Stimulated activated naive B cell treated with anti-CD40 and anti-IgM and Interleukin-4, amounts not matched to agents 10 μg/mL and 1 μg/mL and 100 μg/mL, for 72 hours (primary cell): ENCODE results near the gene COL5A1.

Source experiments
- ATAC-seq, 2 donors: fragments of 150-1000 bp; cut with Tn5 transposase; replicated peaks; 2 replicates each; pipeline ENCODE4 v1.10.0; 2021; ENCODE audit warnings: moderate library complexity in 1 of 2
- DNase-seq: peaks from one replicate; pipeline ENCODE4 v3.0.0; 2021
- H3K27ac Mint-ChIP-seq: one replicate; pipeline ENCODE4 v1.8.0; 2022; ENCODE audit warnings: mild to moderate bottlenecking, mixed read lengths
- H3K27me3 Mint-ChIP-seq, 2 donors: one replicate each; pipeline ENCODE4 v1.8.0; 2022; ENCODE audit warnings: mixed read lengths in 2 of 2
- H3K36me3 Mint-ChIP-seq, 2 donors: one replicate each; pipeline ENCODE4 v1.8.0; 2022; ENCODE audit warnings: mixed read lengths in 2 of 2, mild to moderate bottlenecking in 1 of 2
- H3K4me1 Mint-ChIP-seq, 2 donors: one replicate each; pipeline ENCODE4 v1.8.0; 2022; ENCODE audit warnings: mixed read lengths in 2 of 2, mild to moderate bottlenecking in 1 of 2
- H3K4me3 Mint-ChIP-seq, 2 donors: one replicate each; pipeline ENCODE4 v1.8.0; 2022; ENCODE audit warnings: mild to moderate bottlenecking in 2 of 2, mixed read lengths in 2 of 2, moderate library complexity in 1 of 2
- H3K9me3 Mint-ChIP-seq, 2 donors: one replicate each; pipeline ENCODE4 v1.8.0; 2022; ENCODE audit warnings: mixed read lengths in 2 of 2, mild to moderate bottlenecking in 1 of 2

The COL5A1 gene

DNA sequence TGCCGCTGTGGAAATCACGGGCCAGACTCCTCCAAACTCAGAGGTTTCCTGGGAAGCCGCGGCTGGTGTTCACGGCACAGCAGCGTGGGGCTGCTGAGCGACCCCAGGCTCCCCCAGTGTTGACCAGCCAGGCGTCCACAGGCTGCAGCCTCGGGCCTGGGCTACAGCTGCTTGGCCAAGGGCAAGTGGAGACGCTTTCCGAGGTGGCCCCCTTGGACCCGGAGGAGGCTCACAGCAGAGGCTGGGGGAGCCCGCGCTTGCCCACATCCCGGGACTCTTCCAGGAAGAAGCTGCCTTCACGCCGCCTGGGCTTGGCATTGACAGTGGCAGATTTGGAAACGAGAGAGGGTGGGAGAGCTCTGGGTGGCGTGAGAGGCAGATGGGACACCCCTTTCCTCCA is 186.0 kb downstream of the COL5A1 start:
- no peak overlapping the region for H3K27ac Mint-ChIP-seq
- H3K36me3 Mint-ChIP-seq, result no peaks in the 10 kb centered on the region
- no peaks in the 10 kb centered on the region for H3K27me3 Mint-ChIP-seq
- DNase-seq, result no peak
- no peaks in the 10 kb centered on the region for H3K9me3 Mint-ChIP-seq
- H3K4me1 Mint-ChIP-seq, result no peaks in the 10 kb centered on the region
- no peak overlapping the region for H3K4me3 Mint-ChIP-seq
- ATAC-seq, result no peak

GRCh38 chr9:134827993-134828392 is 186.4 kb downstream of the COL5A1 start:
- H3K4me3 Mint-ChIP-seq, result no peak overlapping the region
- H3K4me1 Mint-ChIP-seq, result no peaks in the 10 kb centered on the region
- no peaks in the 10 kb centered on the region for H3K9me3 Mint-ChIP-seq
- H3K36me3 Mint-ChIP-seq, result no peaks in the 10 kb centered on the region
- H3K27ac Mint-ChIP-seq, result no peak overlapping the region
- DNase-seq (no peak), ATAC-seq (no peak)
- H3K27me3 Mint-ChIP-seq, result no peaks in the 10 kb centered on the region

- Mint-ChIP-seq H3K27me3 (no peaks in the 10 kb centered on the region), H3K4me1 (no peaks in the 10 kb centered on the region), H3K9me3 (no peaks in the 10 kb centered on the region), H3K36me3 (no peaks in the 10 kb centered on the region), H3K4me3 (no peak overlapping the region), H3K27ac (no peak overlapping the region)
- ATAC-seq, result no peak
- DNase-seq, result no peak
Observed at GRCh38 chr9:134828892-134829291, 187.3 kb downstream of the COL5A1 start.

- DNase-seq (no peak), ATAC-seq (no peak)
- no peaks in the 10 kb centered on the region for H3K36me3 Mint-ChIP-seq
- H3K4me3 Mint-ChIP-seq, result no peak overlapping the region
- H3K4me1 Mint-ChIP-seq, result no peaks in the 10 kb centered on the region
- no peak overlapping the region for H3K27ac Mint-ChIP-seq
- H3K27me3 Mint-ChIP-seq, result no peaks in the 10 kb centered on the region
- no peaks in the 10 kb centered on the region for H3K9me3 Mint-ChIP-seq
Observed at GRCh38 chr9:134829356-134829937, 187.8 kb downstream of the COL5A1 start.

DNA sequence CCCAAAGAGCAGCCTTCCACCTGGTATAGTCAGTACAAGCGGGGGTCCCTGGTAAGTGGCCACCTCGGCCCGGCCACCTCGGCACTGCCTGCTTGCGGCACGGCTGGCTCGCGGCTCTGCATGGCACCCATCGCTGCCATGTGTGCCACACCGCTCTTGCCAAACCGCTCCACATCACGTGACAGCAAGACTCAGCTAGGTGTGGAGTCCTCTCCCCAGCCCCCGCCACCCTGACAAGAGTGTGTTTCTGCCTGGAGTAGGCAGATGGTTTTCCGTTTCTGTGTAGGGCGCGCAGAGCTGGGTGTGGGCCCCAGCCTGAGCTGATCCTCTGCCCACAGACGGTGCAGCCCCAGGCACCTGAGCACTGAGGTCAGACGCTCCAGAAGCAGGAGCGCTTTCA is 188.5 kb downstream of the COL5A1 start:
- Mint-ChIP-seq H3K27ac (no peak overlapping the region), H3K4me3 (no peak overlapping the region), H3K9me3 (no peaks in the 10 kb centered on the region), H3K36me3 (no peaks in the 10 kb centered on the region), H3K27me3 (no peaks in the 10 kb centered on the region), H3K4me1 (no peaks in the 10 kb centered on the region)
- ATAC-seq (no peak), DNase-seq (no peak)

- Mint-ChIP-seq H3K27ac (no peak overlapping the region), H3K36me3 (no peaks in the 10 kb centered on the region), H3K4me1 (no peaks in the 10 kb centered on the region), H3K27me3 (no peaks in the 10 kb centered on the region), H3K4me3 (no peak overlapping the region), H3K9me3 (no peaks in the 10 kb centered on the region)
- DNase-seq (no peak), ATAC-seq (no peak)
Observed at GRCh38 chr9:134830926-134831720, 189.5 kb downstream of the COL5A1 start.

DNA sequence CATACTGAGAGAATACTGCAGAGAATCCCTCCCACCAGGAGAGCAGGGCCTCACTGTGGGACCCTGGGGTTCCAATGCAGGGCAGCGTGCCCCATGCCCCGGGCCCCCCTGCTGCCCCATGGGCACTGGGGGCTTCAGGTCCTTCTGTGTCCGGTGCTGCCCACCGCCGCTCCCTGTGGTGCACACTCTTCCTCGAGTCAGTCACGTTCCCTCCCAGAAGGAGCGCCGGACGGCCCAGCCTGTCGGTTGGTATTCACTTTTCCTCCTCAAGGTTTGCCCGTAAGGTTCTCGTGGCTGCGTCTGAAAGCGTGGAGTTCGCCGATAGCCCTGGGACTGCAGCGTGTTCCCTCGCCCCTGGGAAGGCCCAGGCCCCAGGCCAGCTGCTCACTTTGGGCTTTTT is 190.9 kb downstream of the COL5A1 start:
- DNase-seq (no peak), ATAC-seq (no peak)
- no peaks in the 10 kb centered on the region for H3K9me3 Mint-ChIP-seq
- H3K27ac Mint-ChIP-seq, result no peak overlapping the region
- no peaks in the 10 kb centered on the region for H3K4me1 Mint-ChIP-seq
- no peaks in the 10 kb centered on the region for H3K27me3 Mint-ChIP-seq
- H3K4me3 Mint-ChIP-seq, result no peak overlapping the region
- H3K36me3 Mint-ChIP-seq, result no peaks in the 10 kb centered on the region

GRCh38 chr9:134833294-134833880 is 191.8 kb downstream of the COL5A1 start:
- Mint-ChIP-seq H3K27ac (no peak overlapping the region), H3K27me3 (no peaks in the 10 kb centered on the region), H3K9me3 (no peaks in the 10 kb centered on the region), H3K4me1 (no peaks in the 10 kb centered on the region), H3K4me3 (no peak overlapping the region), H3K36me3 (no peaks in the 10 kb centered on the region)
- DNase-seq (no peak), ATAC-seq (no peak)

DNA sequence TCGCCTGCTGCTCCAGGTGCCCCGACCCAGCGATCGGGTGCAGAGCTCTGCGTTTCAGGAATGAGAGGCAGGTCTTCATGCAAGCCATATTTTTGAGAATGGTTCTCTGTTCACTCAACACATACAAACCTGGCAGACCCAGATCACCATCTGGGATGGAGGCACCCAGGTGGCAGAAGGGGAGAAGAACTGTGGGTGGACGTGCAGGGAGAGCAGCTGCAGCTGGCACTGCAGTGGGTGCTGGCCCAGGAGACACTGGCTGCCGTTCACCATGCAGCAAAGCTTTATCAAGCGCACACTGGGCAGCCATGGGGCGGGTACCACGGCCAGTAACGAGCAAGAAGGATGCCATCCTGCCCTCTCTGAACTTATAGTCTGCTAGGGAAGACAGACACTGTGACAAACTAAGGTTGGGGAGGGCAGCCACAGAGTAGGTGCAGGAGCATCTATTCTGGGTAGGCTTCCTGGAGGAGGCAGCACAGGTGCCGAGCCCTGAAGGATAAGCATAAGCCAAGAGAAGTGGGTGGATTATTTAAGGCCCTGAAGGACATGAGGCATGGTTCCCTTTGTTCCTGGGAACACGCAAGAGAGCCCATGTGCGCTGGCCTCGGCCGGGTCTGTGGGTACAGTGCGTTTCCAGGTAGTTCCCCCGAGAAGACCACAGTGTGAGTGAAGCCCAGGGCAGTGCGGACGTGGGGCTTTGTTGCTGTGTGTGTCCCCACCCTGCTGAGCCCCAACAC is 192.8 kb downstream of the COL5A1 start:
- DNase-seq (no peak), ATAC-seq (no peak)
- Mint-ChIP-seq H3K27ac (no peak overlapping the region), H3K27me3 (no peaks in the 10 kb centered on the region), H3K36me3 (no peaks in the 10 kb centered on the region), H3K4me1 (no peaks in the 10 kb centered on the region), H3K4me3 (no peak overlapping the region), H3K9me3 (no peaks in the 10 kb centered on the region)

GRCh38 chr9:134834957-134835419 is 193.4 kb downstream of the COL5A1 start:
- ATAC-seq, result no peak
- Mint-ChIP-seq H3K27ac (no peak overlapping the region), H3K9me3 (no peaks in the 10 kb centered on the region), H3K27me3 (no peaks in the 10 kb centered on the region), H3K36me3 (no peaks in the 10 kb centered on the region), H3K4me1 (no peaks in the 10 kb centered on the region), H3K4me3 (no peak overlapping the region)
- no peak for DNase-seq

DNA sequence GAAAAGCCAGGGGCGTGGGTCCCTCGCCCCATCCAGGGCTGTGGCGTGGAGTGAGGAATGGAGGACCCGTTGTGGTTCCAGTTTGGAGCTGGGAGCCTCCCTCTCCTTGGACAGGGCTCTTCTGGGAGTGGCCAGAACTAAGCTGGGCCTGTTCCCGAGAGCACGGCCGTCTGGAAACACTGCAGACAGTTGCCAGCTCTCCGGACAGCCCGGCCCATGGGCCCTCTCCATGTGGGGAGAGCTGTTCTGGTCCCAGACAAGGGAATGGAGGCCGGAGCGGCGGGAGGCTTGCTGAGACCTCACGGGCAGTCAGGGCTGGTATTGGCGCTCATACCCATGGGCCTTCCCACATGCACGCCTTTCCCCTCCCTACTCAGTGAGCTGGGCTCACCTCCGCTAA is 193.8 kb downstream of the COL5A1 start:
- H3K9me3 Mint-ChIP-seq, result no peaks in the 10 kb centered on the region
- ATAC-seq (no peak), DNase-seq (no peak)
- H3K4me1 Mint-ChIP-seq, result no peaks in the 10 kb centered on the region
- no peak overlapping the region for H3K4me3 Mint-ChIP-seq
- H3K36me3 Mint-ChIP-seq, result no peaks in the 10 kb centered on the region
- H3K27me3 Mint-ChIP-seq, result no peaks in the 10 kb centered on the region
- H3K27ac Mint-ChIP-seq, result no peak overlapping the region

GRCh38 chr9:134835987-134836386 is 194.4 kb downstream of the COL5A1 start:
- no peak overlapping the region for H3K27ac Mint-ChIP-seq
- H3K9me3 Mint-ChIP-seq, result no peaks in the 10 kb centered on the region
- DNase-seq (no peak), ATAC-seq (no peak)
- no peaks in the 10 kb centered on the region for H3K27me3 Mint-ChIP-seq
- no peak overlapping the region for H3K4me3 Mint-ChIP-seq
- H3K4me1 Mint-ChIP-seq, result no peaks in the 10 kb centered on the region
- H3K36me3 Mint-ChIP-seq, result no peaks in the 10 kb centered on the region

- no peak for ATAC-seq
- H3K27ac Mint-ChIP-seq, result no peak overlapping the region
Observed at GRCh38 chr9:134836406-134836970, 194.9 kb downstream of the COL5A1 start.

GRCh38 chr9:134837529-134837928 is 195.9 kb downstream of the COL5A1 start:
- Mint-ChIP-seq H3K27me3 (no peaks in the 10 kb centered on the region), H3K36me3 (no peaks in the 10 kb centered on the region), H3K9me3 (no peaks in the 10 kb centered on the region), H3K4me1 (no peaks in the 10 kb centered on the region), H3K4me3 (no peak overlapping the region), H3K27ac (no peak overlapping the region)
- ATAC-seq (no peak), DNase-seq (no peak)

More at GRCh38 chr9:134836406-134836970, 194.9 kb downstream of the COL5A1 start:
- H3K9me3 Mint-ChIP-seq, result no peaks in the 10 kb centered on the region
- DNase-seq, result no peak
- H3K36me3 Mint-ChIP-seq, result no peaks in the 10 kb centered on the region
- no peak overlapping the region for H3K4me3 Mint-ChIP-seq
- H3K4me1 Mint-ChIP-seq, result no peaks in the 10 kb centered on the region
- no peaks in the 10 kb centered on the region for H3K27me3 Mint-ChIP-seq
